ENCODE data around the gene TOP2B.

The TOP2B gene

GRCh38 chr3:25566358-25566920, 98.3 kb downstream of the TOP2B start:
- H3K36me3 ChIP-seq (ENCODE audit: control insufficient read depth, low read depth, low read length) = no peaks in the 10 kb centered on the region
- no peak overlapping the region for H3K4me3 ChIP-seq (ENCODE audit: low read length)
- no peaks in the 10 kb centered on the region for H3K4me1 ChIP-seq (ENCODE audit: control insufficient read depth, low read depth, low read length)
- H3K9ac ChIP-seq (ENCODE audit: low read length) = no peak overlapping the region
- no peaks in the 10 kb centered on the region for H3K27me3 ChIP-seq (ENCODE audit: control insufficient read depth, insufficient read depth, low read length)
- H3K27ac ChIP-seq (ENCODE audit: low read length) = no peak overlapping the region
- H3K9me3 ChIP-seq (ENCODE audit: control insufficient read depth, low read depth, low read length) = no peaks in the 10 kb centered on the region

- no peak overlapping the region for H3K27ac ChIP-seq (ENCODE audit: low read length)
- no peaks in the 10 kb centered on the region for H3K27me3 ChIP-seq (ENCODE audit: control insufficient read depth, insufficient read depth, low read length)
- no peaks in the 10 kb centered on the region for H3K4me1 ChIP-seq (ENCODE audit: control insufficient read depth, low read depth, low read length)
- no peaks in the 10 kb centered on the region for H3K9me3 ChIP-seq (ENCODE audit: control insufficient read depth, low read depth, low read length)
- no peaks in the 10 kb centered on the region for H3K36me3 ChIP-seq (ENCODE audit: control insufficient read depth, low read depth, low read length)
- H3K9ac ChIP-seq (ENCODE audit: low read length) = no peak overlapping the region
- no peak overlapping the region for H3K4me3 ChIP-seq (ENCODE audit: low read length)
These were observed 98.9 kb downstream of the TOP2B start for GRCh38 chr3:25565807-25566206.

- Histone ChIP-seq H3K4me1 (ENCODE audit: control insufficient read depth, low read depth, low read length) (no peaks in the 10 kb centered on the region), H3K4me3 (ENCODE audit: low read length) (no peak overlapping the region), H3K27ac (ENCODE audit: low read length) (no peak overlapping the region), H3K9ac (ENCODE audit: low read length) (no peak overlapping the region), H3K36me3 (ENCODE audit: control insufficient read depth, low read depth, low read length) (no peaks in the 10 kb centered on the region), H3K9me3 (ENCODE audit: control insufficient read depth, low read depth, low read length) (no peaks in the 10 kb centered on the region), H3K27me3 (ENCODE audit: control insufficient read depth, insufficient read depth, low read length) (no peaks in the 10 kb centered on the region)
These were observed 100.6 kb downstream of the TOP2B start for GRCh38 chr3:25564075-25564474.

GRCh38 chr3:25563601-25564000, 101.1 kb downstream of the TOP2B start:
- H3K9ac ChIP-seq (ENCODE audit: low read length) = no peak overlapping the region
- H3K9me3 ChIP-seq (ENCODE audit: control insufficient read depth, low read depth, low read length) = no peaks in the 10 kb centered on the region
- no peaks in the 10 kb centered on the region for H3K36me3 ChIP-seq (ENCODE audit: control insufficient read depth, low read depth, low read length)
- no peak overlapping the region for H3K27ac ChIP-seq (ENCODE audit: low read length)
- no peaks in the 10 kb centered on the region for H3K4me1 ChIP-seq (ENCODE audit: control insufficient read depth, low read depth, low read length)
- no peak overlapping the region for H3K4me3 ChIP-seq (ENCODE audit: low read length)
- H3K27me3 ChIP-seq (ENCODE audit: control insufficient read depth, insufficient read depth, low read length) = no peaks in the 10 kb centered on the region

- H3K27me3 ChIP-seq (ENCODE audit: control insufficient read depth, insufficient read depth, low read length) = no peaks in the 10 kb centered on the region
- no peaks in the 10 kb centered on the region for H3K4me1 ChIP-seq (ENCODE audit: control insufficient read depth, low read depth, low read length)
- H3K9me3 ChIP-seq (ENCODE audit: control insufficient read depth, low read depth, low read length) = no peaks in the 10 kb centered on the region
- H3K4me3 ChIP-seq (ENCODE audit: low read length) = no peak overlapping the region
- no peaks in the 10 kb centered on the region for H3K36me3 ChIP-seq (ENCODE audit: control insufficient read depth, low read depth, low read length)
- H3K27ac ChIP-seq (ENCODE audit: low read length) = no peak overlapping the region
- H3K9ac ChIP-seq (ENCODE audit: low read length) = no peak overlapping the region
These were observed 105.9 kb downstream of the TOP2B start for GRCh38 chr3:25558796-25559195.

- H3K9me3 ChIP-seq (ENCODE audit: control insufficient read depth, low read depth, low read length) = no peaks in the 10 kb centered on the region
- H3K4me3 ChIP-seq (ENCODE audit: low read length) = no peak overlapping the region
- no peak overlapping the region for H3K27ac ChIP-seq (ENCODE audit: low read length)
- no peak overlapping the region for H3K9ac ChIP-seq (ENCODE audit: low read length)
- H3K36me3 ChIP-seq (ENCODE audit: control insufficient read depth, low read depth, low read length) = no peaks in the 10 kb centered on the region
- no peaks in the 10 kb centered on the region for H3K27me3 ChIP-seq (ENCODE audit: control insufficient read depth, insufficient read depth, low read length)
- H3K4me1 ChIP-seq (ENCODE audit: control insufficient read depth, low read depth, low read length) = no peaks in the 10 kb centered on the region
These were observed 106.6 kb downstream of the TOP2B start for GRCh38 chr3:25558121-25558520.

- Histone ChIP-seq H3K9ac (ENCODE audit: low read length) (no peak overlapping the region), H3K27me3 (ENCODE audit: control insufficient read depth, insufficient read depth, low read length) (no peaks in the 10 kb centered on the region), H3K36me3 (ENCODE audit: control insufficient read depth, low read depth, low read length) (no peaks in the 10 kb centered on the region), H3K27ac (ENCODE audit: low read length) (no peak overlapping the region), H3K4me1 (ENCODE audit: control insufficient read depth, low read depth, low read length) (no peaks in the 10 kb centered on the region), H3K9me3 (ENCODE audit: control insufficient read depth, low read depth, low read length) (no peaks in the 10 kb centered on the region), H3K4me3 (ENCODE audit: low read length) (no peak overlapping the region)
These were observed 107.0 kb downstream of the TOP2B start for GRCh38 chr3:25557694-25558093.

GRCh38 chr3:25556447-25556846, 108.3 kb downstream of the TOP2B start:
- Histone ChIP-seq H3K36me3 (ENCODE audit: control insufficient read depth, low read depth, low read length) (no peaks in the 10 kb centered on the region), H3K9me3 (ENCODE audit: control insufficient read depth, low read depth, low read length) (no peaks in the 10 kb centered on the region), H3K27me3 (ENCODE audit: control insufficient read depth, insufficient read depth, low read length) (no peaks in the 10 kb centered on the region), H3K4me3 (ENCODE audit: low read length) (no peak overlapping the region), H3K27ac (ENCODE audit: low read length) (no peak overlapping the region), H3K9ac (ENCODE audit: low read length) (no peak overlapping the region), H3K4me1 (ENCODE audit: control insufficient read depth, low read depth, low read length) (no peaks in the 10 kb centered on the region)

- Histone ChIP-seq H3K9ac (ENCODE audit: low read length) (no peak overlapping the region), H3K9me3 (ENCODE audit: control insufficient read depth, low read depth, low read length) (no peaks in the 10 kb centered on the region), H3K4me1 (ENCODE audit: control insufficient read depth, low read depth, low read length) (no peaks in the 10 kb centered on the region), H3K36me3 (ENCODE audit: control insufficient read depth, low read depth, low read length) (no peaks in the 10 kb centered on the region), H3K27ac (ENCODE audit: low read length) (no peak overlapping the region), H3K27me3 (ENCODE audit: control insufficient read depth, insufficient read depth, low read length) (no peaks in the 10 kb centered on the region), H3K4me3 (ENCODE audit: low read length) (no peak overlapping the region)
These were observed 108.8 kb downstream of the TOP2B start for GRCh38 chr3:25555695-25556437.

- no peaks in the 10 kb centered on the region for H3K9me3 ChIP-seq (ENCODE audit: control insufficient read depth, low read depth, low read length)
These were observed 110.3 kb downstream of the TOP2B start for GRCh38 chr3:25554376-25554775.

GRCh38 chr3:25552251-25552650, 112.5 kb downstream of the TOP2B start:
- Histone ChIP-seq H3K4me3 (ENCODE audit: low read length) (no peak overlapping the region), H3K9me3 (ENCODE audit: control insufficient read depth, low read depth, low read length) (no peaks in the 10 kb centered on the region)

More at GRCh38 chr3:25554376-25554775, 110.3 kb downstream of the TOP2B start:
- Histone ChIP-seq H3K9ac (ENCODE audit: low read length) (no peak overlapping the region), H3K36me3 (ENCODE audit: control insufficient read depth, low read depth, low read length) (no peaks in the 10 kb centered on the region), H3K27ac (ENCODE audit: low read length) (no peak overlapping the region), H3K4me3 (ENCODE audit: low read length) (no peak overlapping the region), H3K4me1 (ENCODE audit: control insufficient read depth, low read depth, low read length) (no peaks in the 10 kb centered on the region), H3K27me3 (ENCODE audit: control insufficient read depth, insufficient read depth, low read length) (no peaks in the 10 kb centered on the region)

GRCh38 chr3:25548836-25549235, 115.9 kb downstream of the TOP2B start:
- no peaks in the 10 kb centered on the region for H3K27me3 ChIP-seq (ENCODE audit: control insufficient read depth, insufficient read depth, low read length)
- H3K27ac ChIP-seq (ENCODE audit: low read length) = no peak overlapping the region
- no peaks in the 10 kb centered on the region for H3K4me1 ChIP-seq (ENCODE audit: control insufficient read depth, low read depth, low read length)
- H3K9ac ChIP-seq (ENCODE audit: low read length) = no peak overlapping the region
- H3K36me3 ChIP-seq (ENCODE audit: control insufficient read depth, low read depth, low read length) = no peaks in the 10 kb centered on the region
- no peaks in the 10 kb centered on the region for H3K9me3 ChIP-seq (ENCODE audit: control insufficient read depth, low read depth, low read length)
- H3K4me3 ChIP-seq (ENCODE audit: low read length) = no peak overlapping the region

More at GRCh38 chr3:25552251-25552650, 112.5 kb downstream of the TOP2B start:
- Histone ChIP-seq H3K9ac (ENCODE audit: low read length) (no peak overlapping the region), H3K27ac (ENCODE audit: low read length) (no peak overlapping the region), H3K36me3 (ENCODE audit: control insufficient read depth, low read depth, low read length) (no peaks in the 10 kb centered on the region), H3K27me3 (ENCODE audit: control insufficient read depth, insufficient read depth, low read length) (no peaks in the 10 kb centered on the region), H3K4me1 (ENCODE audit: control insufficient read depth, low read depth, low read length) (no peaks in the 10 kb centered on the region)
